Trophoblast cell (in vitro differentiated cells and primary cell): ENCODE data around the gene APOBEC3G.

Source experiments
- DNase-seq, 2 donors: peaks; one replicate each; pipeline ENCODE4 v3.0.0-alpha.2; 2016
- H2AFZ ChIP-seq: 2 replicates; pipeline ENCODE4 v1.6.1; 2013; ENCODE audit warnings: low read length, moderate library complexity, mild to moderate bottlenecking; ENCODE audit not compliant: insufficient read depth, poor library complexity
- H2AK5ac ChIP-seq: 2 replicates; pipeline ENCODE4 v1.6.1; 2013; ENCODE audit warnings: mild to moderate bottlenecking, low read length
- H2BK120ac ChIP-seq: 2 replicates; pipeline ENCODE4 v1.6.1; 2013; ENCODE audit warnings: low read length, mild to moderate bottlenecking, moderate library complexity; ENCODE audit not compliant: insufficient read depth, poor library complexity
- H2BK12ac ChIP-seq: 2 replicates; pipeline ENCODE4 v1.6.1; 2013; ENCODE audit warnings: mild to moderate bottlenecking, low read length, moderate library complexity
- H2BK5ac ChIP-seq: 2 replicates; pipeline ENCODE4 v1.6.1; 2013; ENCODE audit warnings: low read length, low read depth, moderate library complexity, mild to moderate bottlenecking; ENCODE audit not compliant: poor library complexity
- H3K14ac ChIP-seq: 2 replicates; pipeline ENCODE4 v1.6.1; 2013; ENCODE audit warnings: mild to moderate bottlenecking, low read length
- H3K18ac ChIP-seq: 2 replicates; pipeline ENCODE4 v1.6.1; 2013; ENCODE audit warnings: mild to moderate bottlenecking, low read length
- H3K23ac ChIP-seq: 2 replicates; pipeline ENCODE4 v1.6.1; 2013; ENCODE audit warnings: low read length
- H3K27ac ChIP-seq: 2 replicates; pipeline ENCODE4 v1.5.1; 2013; ENCODE audit warnings: low read depth, mild to moderate bottlenecking, inconsistent platforms, low read length, moderate library complexity
- H3K27me3 ChIP-seq: 2 replicates; pipeline ENCODE4 v1.6.1; 2013; ENCODE audit warnings: inconsistent platforms, mild to moderate bottlenecking, low read length, moderate library complexity; ENCODE audit not compliant: insufficient read depth
- H3K36me3 ChIP-seq, 2 experiments: 1 replicate in 1 of 2; 2 replicates in 1 of 2; pipeline ENCODE4 v1.6.1; 2013; ENCODE audit warnings: low read length in 2 of 2, mild to moderate bottlenecking in 2 of 2, moderate library complexity in 1 of 2; ENCODE audit not compliant: insufficient read depth in 2 of 2, control insufficient read depth in 1 of 2
- H3K4ac ChIP-seq: 2 replicates; pipeline ENCODE4 v1.6.1; 2013; ENCODE audit warnings: low read depth, mild to moderate bottlenecking, low read length, moderate library complexity
- H3K4me1 ChIP-seq, 2 experiments: 1 replicate in 1 of 2; 2 replicates in 1 of 2; pipeline ENCODE4 v1.6.1; 2013; ENCODE audit warnings: low read length in 2 of 2, mild to moderate bottlenecking in 2 of 2, moderate library complexity in 1 of 2; ENCODE audit not compliant: insufficient read depth in 2 of 2, control insufficient read depth in 1 of 2
- H3K4me2 ChIP-seq: 2 replicates; pipeline ENCODE4 v1.6.1; 2013; ENCODE audit warnings: inconsistent platforms, mild to moderate bottlenecking, low read length, moderate library complexity
- H3K4me3 ChIP-seq: 2 replicates; pipeline ENCODE4 v1.5.1; 2013; ENCODE audit warnings: mild to moderate bottlenecking, low read depth, low read length, inconsistent platforms
- H3K79me1 ChIP-seq: one replicate; pipeline ENCODE4 v1.6.1; 2013; ENCODE audit warnings: low read length
- H3K79me2 ChIP-seq: 2 replicates; pipeline ENCODE4 v1.6.1; 2013; ENCODE audit warnings: low read length, mild to moderate bottlenecking; ENCODE audit not compliant: control insufficient read depth, insufficient read depth, poor library complexity
- H3K9ac ChIP-seq: 2 replicates; pipeline ENCODE4 v1.6.1; 2013; ENCODE audit warnings: mild to moderate bottlenecking, low read length
- H3K9me3 ChIP-seq: 2 replicates; pipeline ENCODE4 v1.6.1; 2013; ENCODE audit warnings: low read depth, mild to moderate bottlenecking, control low read depth, inconsistent platforms, low read length; ENCODE audit not compliant: insufficient read depth
- H4K12ac ChIP-seq: 2 replicates; pipeline ENCODE4 v1.6.1; 2013; ENCODE audit warnings: low read depth, mild to moderate bottlenecking, low read length, moderate library complexity
- H4K8ac ChIP-seq: 2 replicates; pipeline ENCODE4 v1.6.1; 2013; ENCODE audit warnings: low read depth, mild to moderate bottlenecking, low read length, moderate library complexity
- H4K91ac ChIP-seq: one replicate; pipeline ENCODE4 v1.6.1; 2013; ENCODE audit warnings: low read depth, mild to moderate bottlenecking, low read length, moderate library complexity
- WGBS: extraction: QIAGEN DNeasy Blood & Tissue Kit; methylation state at CpG from one replicate; pipeline ENCODE4 v1.1.7; 2013; ENCODE audit warnings: missing lambda C conversion rate; ENCODE audit not compliant: insufficient read length, insufficient coverage; ENCODE audit errors: extremely low coverage; 5-methylcytosine and 5-hydroxymethylcytosine counted together

Gene APOBEC3G

GRCh38 chr22:39115570-39115969, 38.5 kb downstream of the APOBEC3G start:
- Histone ChIP-seq H3K79me2 (peaks cover 2% of the 10 kb centered on the region), H4K8ac (no peak overlapping the region), H3K27me3 (no peaks in the 10 kb centered on the region), H3K36me3 (no peaks in the 10 kb centered on the region), H3K9ac (no peak overlapping the region), H2BK5ac (no peak overlapping the region), H3K4me3 (no peak overlapping the region), H3K4me1 (peaks cover 5 to 9% of the 10 kb centered on the region in 2 experiments), H3K4me2 (no peak overlapping the region), H3K4ac (no peak overlapping the region), H4K91ac (no peak overlapping the region), H2AK5ac (no peak overlapping the region), H3K23ac (no peak overlapping the region), H3K9me3 (no peaks in the 10 kb centered on the region), H3K18ac (no peak overlapping the region), H2AFZ (no peak overlapping the region), H3K79me1 (peaks cover 7% of the 10 kb centered on the region), H2BK120ac (no peak overlapping the region), H3K14ac (no peak overlapping the region), H3K27ac (no peak overlapping the region), H4K12ac (no peak overlapping the region), H2BK12ac (no peak overlapping the region)
- DNase-seq = no peak
- WGBS = no CpG with 5 or more reads among the region's 2 CpGs

DNA sequence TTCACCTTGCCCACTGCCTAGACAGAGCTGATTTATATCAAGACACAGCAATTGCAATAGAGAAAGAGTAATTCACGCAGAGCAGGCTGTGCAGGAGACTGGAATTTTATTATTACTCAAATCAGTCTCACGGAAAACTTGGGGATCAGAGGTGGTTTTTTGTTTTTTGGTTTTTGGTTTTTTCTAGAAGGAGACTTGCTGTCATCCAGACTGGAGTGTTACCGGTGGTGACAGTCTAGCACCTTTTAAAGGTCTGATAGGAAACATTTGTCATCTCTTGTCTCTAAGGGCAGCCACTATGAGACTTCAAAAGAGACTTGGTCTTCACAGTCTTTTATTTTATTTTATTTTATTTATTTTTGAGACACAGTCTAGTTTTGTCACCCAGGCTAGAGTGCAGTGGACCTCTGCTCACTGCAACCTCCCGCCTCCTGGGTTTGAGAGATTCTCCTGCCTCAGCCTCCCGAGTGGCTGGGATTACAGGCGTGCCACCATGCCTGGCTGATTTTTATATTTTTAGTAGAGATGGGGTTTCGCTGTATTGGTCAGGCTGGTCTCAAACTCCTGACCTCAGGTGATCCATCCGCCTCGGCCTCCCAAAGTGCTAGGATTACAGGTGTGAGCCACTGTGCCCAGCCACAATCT, 39.0 kb downstream of the APOBEC3G start:
- Histone ChIP-seq H3K36me3 (no peaks in the 10 kb centered on the region), H3K23ac (no peak overlapping the region), H3K4me1 (peaks cover 4 to 5% of the 10 kb centered on the region in 2 experiments), H3K79me2 (peaks cover 2% of the 10 kb centered on the region), H3K4me3 (no peak overlapping the region), H3K18ac (no peak overlapping the region), H2BK120ac (no peak overlapping the region), H3K14ac (no peak overlapping the region), H4K12ac (no peak overlapping the region), H2AK5ac (no peak overlapping the region), H3K4ac (no peak overlapping the region), H3K9me3 (no peaks in the 10 kb centered on the region), H3K27me3 (no peaks in the 10 kb centered on the region), H3K4me2 (no peak overlapping the region), H3K9ac (no peak overlapping the region), H3K27ac (no peak overlapping the region), H4K91ac (no peak overlapping the region), H2AFZ (no peak overlapping the region), H2BK5ac (no peak overlapping the region), H4K8ac (no peak overlapping the region), H2BK12ac (no peak overlapping the region), H3K79me1 (peaks cover 4% of the 10 kb centered on the region)
- DNase-seq = no peak
- no CpG with 5 or more reads among the region's 9 CpGs for WGBS

DNA sequence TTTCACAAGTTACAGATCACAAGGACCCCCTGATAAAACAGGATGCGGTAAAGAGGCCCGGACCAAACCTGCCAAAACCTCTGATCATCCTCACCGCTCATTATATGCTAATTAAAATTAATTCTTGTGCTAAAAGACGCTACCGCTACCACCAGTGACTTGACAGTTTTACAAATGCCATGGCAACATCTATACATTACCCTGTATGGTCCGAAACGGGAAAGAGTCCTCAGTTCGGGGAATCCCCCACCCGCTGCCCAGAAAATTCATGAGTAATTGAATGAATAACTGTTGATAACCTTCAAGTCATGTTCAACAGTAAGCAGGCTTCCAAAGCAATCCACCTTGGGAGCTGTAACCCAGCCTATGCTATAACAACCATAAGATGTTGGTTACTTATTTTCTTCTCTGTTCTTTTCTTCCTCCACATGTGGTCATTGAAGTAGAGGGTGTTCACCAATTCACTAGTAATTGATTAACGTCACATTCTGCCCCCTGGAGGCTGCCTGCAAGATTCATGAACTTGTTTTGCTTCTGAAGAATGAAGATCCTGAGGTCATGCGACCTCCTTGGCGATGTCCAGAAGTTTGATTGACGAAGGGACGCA, 40.6 kb downstream of the APOBEC3G start:
- Histone ChIP-seq H2BK5ac (no peak overlapping the region), H2AK5ac (no peak overlapping the region), H3K4me1 (peaks cover 0 to 1% of the 10 kb centered on the region in 2 experiments), H4K91ac (no peak overlapping the region), H3K9me3 (no peaks in the 10 kb centered on the region), H3K4ac (no peak overlapping the region), H3K79me2 (no peaks in the 10 kb centered on the region), H2AFZ (no peak overlapping the region), H3K14ac (no peak overlapping the region), H2BK12ac (no peak overlapping the region), H3K36me3 (no peaks in the 10 kb centered on the region), H2BK120ac (no peak overlapping the region), H3K9ac (no peak overlapping the region), H3K4me2 (no peak overlapping the region), H3K27ac (no peak overlapping the region), H3K79me1 (no peaks in the 10 kb centered on the region), H3K18ac (no peak overlapping the region), H4K12ac (no peak overlapping the region), H4K8ac (no peak overlapping the region), H3K27me3 (no peaks in the 10 kb centered on the region), H3K4me3 (no peak overlapping the region), H3K23ac (no peak overlapping the region)
- no CpG with 5 or more reads among the region's 14 CpGs for WGBS
- peak in 1 of 2 donors; percentile 37 for DNase-seq

- Histone ChIP-seq H3K4me3 (no peak overlapping the region), H3K79me1 (no peaks in the 10 kb centered on the region), H3K27ac (no peak overlapping the region), H3K18ac (no peak overlapping the region), H2BK12ac (no peak overlapping the region), H3K27me3 (no peaks in the 10 kb centered on the region), H4K12ac (no peak overlapping the region), H2BK5ac (no peak overlapping the region), H3K4ac (no peak overlapping the region), H3K4me1 (peaks cover 0 to 4% of the 10 kb centered on the region in 2 experiments), H3K4me2 (no peak overlapping the region), H3K14ac (no peak overlapping the region), H3K79me2 (no peaks in the 10 kb centered on the region), H2AK5ac (no peak overlapping the region), H4K91ac (no peak overlapping the region), H3K9ac (no peak overlapping the region), H4K8ac (no peak overlapping the region), H3K9me3 (peaks cover 2% of the 10 kb centered on the region), H2AFZ (no peak overlapping the region), H2BK120ac (no peak overlapping the region), H3K36me3 (no peaks in the 10 kb centered on the region), H3K23ac (no peak overlapping the region)
- DNase-seq = no peak
- WGBS = no CpG with 5 or more reads among the region's 4 CpGs
Measured at GRCh38 chr22:39120983-39121382, 43.9 kb downstream of the APOBEC3G start.
